Psoas muscle (tissue), 8 donors: ENCODE results near the gene CLDN14. TPM values are rescaled to one million over a fixed set of nuclear protein-coding genes. Genes with fewer than 3 reads are reported as not detected.

Source experiments
- ATAC-seq, 4 donors: fragments of 200-7000 bp; cut with Tn5 transposase; one replicate each; pipeline ENCODE4 v1.9.1; 2020; ENCODE audit warnings: moderate library complexity in 3 of 4, mild to moderate bottlenecking in 2 of 4
- DNase-seq, 2 donors: peaks; one replicate each; pipeline ENCODE4 v3.0.0-alpha.2; 2020
- H3K27ac ChIP-seq: fragments of 200-600 bp; one replicate; pipeline ENCODE4 v1.8.0; 2022
- H3K27me3 ChIP-seq, 3 donors: fragments of 200-600 bp in 1 of 3; one replicate each; pipeline versions ENCODE4 v1.6.1 to v1.8.0; 2013 to 2022; ENCODE audit warnings: low read length in 2 of 3, mild to moderate bottlenecking in 2 of 3, moderate library complexity in 1 of 3; ENCODE audit not compliant: insufficient read depth in 3 of 3
- H3K36me3 ChIP-seq, 2 donors: fragments of 200-600 bp in 1 of 2; one replicate each; pipeline versions ENCODE4 v1.6.1 to v1.8.0; 2013 to 2022; ENCODE audit warnings: low read depth in 1 of 2, mild to moderate bottlenecking in 1 of 2, moderate library complexity in 1 of 2; ENCODE audit not compliant: insufficient read depth in 1 of 2
- H3K4me1 ChIP-seq: fragments of 200-600 bp; one replicate; pipeline ENCODE4 v1.8.0; 2022
- H3K4me3 ChIP-seq: fragments of 200-600 bp; one replicate; pipeline ENCODE4 v1.8.0; 2022; ENCODE audit warnings: mild to moderate bottlenecking
- H3K9me3 ChIP-seq: fragments of 200-600 bp; one replicate; pipeline ENCODE4 v1.8.0; 2022
- CTCF ChIP-seq: fragments of 200-600 bp; IDR thresholded peaks from one replicate; pipeline ENCODE4 v1.8.0; 2022; ENCODE audit warnings: antibody characterized with exemption
- WGBS, 3 donors: extraction: QIAGEN DNeasy Blood & Tissue Kit; methylation state at CpG; one replicate each; pipeline versions ENCODE4 v1.1.6 to v1.1.7; 2013; 5-methylcytosine and 5-hydroxymethylcytosine counted together
- intact Hi-C, 2 donors: fragments of 100-400 bp; cut with DNase I; formaldehyde crosslinking; loops; one replicate each; pipeline versions ENCODE4 v1.11.0 to v1.14.2; 2022
- polyA plus RNA-seq, 3 donors: library from polyadenylated mRNA; stranded (reverse); fragments of 200-250 nt; gene quantifications; one replicate each; pipeline ENCODE4 v1.2.3, GENCODE V29; 2013
- total RNA-seq, 4 donors: library from RNA; stranded (reverse); fragmentation: NEBNext Ultra II Directional in 2 of 4; extraction: Animal tissue kit (Norgen Biotek cat#: 25700) in 2 of 4; gene quantifications; one replicate each; pipeline versions ENCODE4 v1.2.1 to v1.2.4, GENCODE V29; 2021 to 2023
- donor health status: healthy with polysubstance abuse.
- donor health status: DM: no; HTN: no; CAD: no; lungs with moderate emphysema.
- donor health status: Bipolar disorder and iron deficiency.
- donor health status: healthy.
- donor health status: DM: yes; HTN: yes; CAD: no.
- donor health status: DM: no; HTN: no; CAD: no.
- donor health status: DM: no; HTN: no; CAD: no.
- donor health status: DM: yes; HTN: yes; CAD: no.

CLDN14 gene
- total and polyA plus RNA-seq, 7 donors, result 0.04 to 0.31 (median 0.07) TPM; not detected in 4

- H3K4me1 ChIP-seq, result no peaks in the 10 kb centered on the region
- no peaks in the 10 kb centered on the region for H3K36me3 ChIP-seq
- WGBS, 3 donors, result 91 to 98% (median 96%) methylated on average over 2 of the region's 2 CpGs
- no peak for DNase-seq
- H3K27me3 ChIP-seq, result no peaks in the 10 kb centered on the region
- no peak overlapping the region for H3K27ac ChIP-seq
- no peaks in the 10 kb centered on the region for H3K9me3 ChIP-seq
- H3K4me3 ChIP-seq, result no peak overlapping the region
- no peak for TF ChIP-seq CTCF
- ATAC-seq, result no peak
- intact Hi-C loops, result no loop called here
These were observed 7.5 kb downstream of the CLDN14 start for GRCh38 chr21:36472377-36472776.

- TF ChIP-seq CTCF, result no peak
- Histone ChIP-seq H3K4me3 (no peak overlapping the region), H3K27me3 (no peaks in the 10 kb centered on the region), H3K36me3 (no peaks in the 10 kb centered on the region), H3K4me1 (no peaks in the 10 kb centered on the region), H3K9me3 (no peaks in the 10 kb centered on the region), H3K27ac (no peak overlapping the region)
- WGBS, 3 donors, result 91 to 100% (median 100%) methylated on average over 1 of the region's 1 CpG
- DNase-seq, result no peak
- intact Hi-C loops, result no loop called here
- ATAC-seq, result no peak
These were observed 8.6 kb downstream of the CLDN14 start for GRCh38 chr21:36471254-36471723.

- DNase-seq (no peak), ATAC-seq (no peak)
- Histone ChIP-seq H3K4me1 (peaks cover 3% of the 10 kb centered on the region), H3K9me3 (no peaks in the 10 kb centered on the region), H3K4me3 (no peak overlapping the region), H3K36me3 (no peaks in the 10 kb centered on the region), H3K27me3 (no peaks in the 10 kb centered on the region), H3K27ac (no peak overlapping the region)
- TF ChIP-seq CTCF, result no peak
- WGBS, 3 donors, result 53 to 71% (median 68%) methylated on average over 10 of the region's 10 CpGs
- intact Hi-C loops, result no loop called here
These were observed 9.6 kb downstream of the CLDN14 start for GRCh38 chr21:36470294-36470693.

- 76 to 80% (median 77%) methylated on average over 8 of the region's 8 CpGs for WGBS, 3 donors
- H3K4me3 ChIP-seq, result no peak overlapping the region
- no peak for TF ChIP-seq CTCF
- no peak for ATAC-seq
- intact Hi-C loops, result no loop called here
- no peak for DNase-seq
- H3K27ac ChIP-seq, result no peak overlapping the region
- H3K36me3 ChIP-seq, result no peaks in the 10 kb centered on the region
- no peaks in the 10 kb centered on the region for H3K9me3 ChIP-seq
- no peaks in the 10 kb centered on the region for H3K27me3 ChIP-seq
- peaks cover 14% of the 10 kb centered on the region for H3K4me1 ChIP-seq
These were observed 13.8 kb downstream of the CLDN14 start for GRCh38 chr21:36466061-36466511.

GRCh38 chr21:36465478-36465877 is 14.4 kb downstream of the CLDN14 start:
- 56 to 60% (median 57%) methylated on average over 8 of the region's 8 CpGs for WGBS, 3 donors
- Histone ChIP-seq H3K36me3 (no peaks in the 10 kb centered on the region), H3K27me3 (no peaks in the 10 kb centered on the region), H3K4me1 (peaks cover 14% of the 10 kb centered on the region), H3K4me3 (no peak overlapping the region), H3K27ac (no peak overlapping the region), H3K9me3 (no peaks in the 10 kb centered on the region)
- no peak for DNase-seq
- no peak for TF ChIP-seq CTCF
- intact Hi-C loops, result no loop called here
- ATAC-seq, result no peak
